OCI-LY3 (cell line): ENCODE measurements around the gene PHPT1.

Source experiments
- EZH2phosphoT487 ChIP-seq: fragments of 200-600 bp; shearing (Covaris generic); IDR thresholded peaks from 2 replicates; pipeline ENCODE4 v1.6.1; 2018; ENCODE audit warnings: antibody characterized with exemption, mixed run types, low read depth
- TF ChIP-seq, protein P1 (sequence below): fragments of 200-600, 300-600 bp; sonication (generic); IDR thresholded peaks from 2 replicates; pipeline ENCODE4 v1.5.1; 2014; ENCODE audit warnings: antibody characterized with exemption, low read length, low read depth

DNA sequence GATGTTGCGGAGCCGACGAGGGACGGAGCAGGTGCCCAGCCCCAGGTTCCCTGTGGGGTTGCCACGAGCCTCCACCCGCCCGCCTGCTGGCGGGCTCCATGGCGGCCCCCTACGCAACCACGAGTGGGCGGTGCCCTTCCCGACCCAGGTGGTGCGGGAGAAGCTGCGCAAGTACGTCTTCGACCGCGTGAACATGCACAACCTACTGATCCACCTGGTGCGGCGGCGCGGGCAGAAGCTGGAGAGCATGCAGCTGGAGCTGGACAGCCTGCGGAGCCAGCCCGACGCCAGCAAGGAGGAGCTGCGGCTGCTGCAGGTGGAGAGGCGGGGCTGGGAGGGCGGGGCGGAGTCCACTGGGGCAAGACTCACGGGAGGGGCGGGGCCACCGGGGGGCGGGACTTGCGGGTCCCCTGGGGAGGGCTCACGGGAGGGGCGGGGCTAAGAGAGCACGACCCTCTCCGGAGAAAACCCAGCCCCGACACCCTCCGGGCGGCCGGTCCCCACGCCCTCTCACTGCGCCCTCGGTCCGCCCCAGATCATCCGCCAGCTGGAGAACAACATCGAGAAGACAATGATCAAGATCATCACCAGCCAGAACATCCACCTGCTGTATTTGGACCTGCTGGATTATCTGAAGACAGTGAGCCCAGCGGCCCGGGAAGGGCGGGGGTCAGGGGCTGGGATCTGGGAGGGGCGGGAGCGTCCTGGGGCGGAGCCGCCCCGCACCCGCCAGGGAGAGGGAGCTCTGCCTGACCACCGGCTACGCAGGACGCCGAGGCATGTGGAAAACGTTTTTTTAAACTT lies 49.2 kb upstream of the PHPT1 start:
- TF ChIP-seq, protein P1, sequence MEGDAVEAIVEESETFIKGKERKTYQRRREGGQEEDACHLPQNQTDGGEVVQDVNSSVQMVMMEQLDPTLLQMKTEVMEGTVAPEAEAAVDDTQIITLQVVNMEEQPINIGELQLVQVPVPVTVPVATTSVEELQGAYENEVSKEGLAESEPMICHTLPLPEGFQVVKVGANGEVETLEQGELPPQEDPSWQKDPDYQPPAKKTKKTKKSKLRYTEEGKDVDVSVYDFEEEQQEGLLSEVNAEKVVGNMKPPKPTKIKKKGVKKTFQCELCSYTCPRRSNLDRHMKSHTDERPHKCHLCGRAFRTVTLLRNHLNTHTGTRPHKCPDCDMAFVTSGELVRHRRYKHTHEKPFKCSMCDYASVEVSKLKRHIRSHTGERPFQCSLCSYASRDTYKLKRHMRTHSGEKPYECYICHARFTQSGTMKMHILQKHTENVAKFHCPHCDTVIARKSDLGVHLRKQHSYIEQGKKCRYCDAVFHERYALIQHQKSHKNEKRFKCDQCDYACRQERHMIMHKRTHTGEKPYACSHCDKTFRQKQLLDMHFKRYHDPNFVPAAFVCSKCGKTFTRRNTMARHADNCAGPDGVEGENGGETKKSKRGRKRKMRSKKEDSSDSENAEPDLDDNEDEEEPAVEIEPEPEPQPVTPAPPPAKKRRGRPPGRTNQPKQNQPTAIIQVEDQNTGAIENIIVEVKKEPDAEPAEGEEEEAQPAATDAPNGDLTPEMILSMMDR, result no peak
- TF ChIP-seq EZH2phosphoT487, result no peak
